ENCODE data around the gene ESR1.

ESR1 gene

GRCh38 chr6:151822252-151823111 is 15.0 kb downstream of the ESR1 start:
- H3K27ac ChIP-seq: no peak overlapping the region
- no peak for TF ChIP-seq CTCF (conservative IDR thresholded peaks at IDR 0.05)

- no peak for TF ChIP-seq CTCF (conservative IDR thresholded peaks at IDR 0.05)
- H3K27ac ChIP-seq: no peak overlapping the region
Measured at GRCh38 chr6:151826517-151827142, 19.1 kb downstream of the ESR1 start.

- TF ChIP-seq CTCF (conservative IDR thresholded peaks at IDR 0.05): no peak
- H3K27ac ChIP-seq: no peak overlapping the region
Measured at GRCh38 chr6:151832710-151833109, 25.2 kb downstream of the ESR1 start.

GRCh38 chr6:151835396-151835795 is 27.9 kb downstream of the ESR1 start:
- TF ChIP-seq CTCF (conservative IDR thresholded peaks at IDR 0.05): no peak
- no peak overlapping the region for H3K27ac ChIP-seq

- TF ChIP-seq CTCF (conservative IDR thresholded peaks at IDR 0.05): no peak
- no peak overlapping the region for H3K27ac ChIP-seq
Measured at GRCh38 chr6:151837223-151837622, 29.7 kb downstream of the ESR1 start.

DNA sequence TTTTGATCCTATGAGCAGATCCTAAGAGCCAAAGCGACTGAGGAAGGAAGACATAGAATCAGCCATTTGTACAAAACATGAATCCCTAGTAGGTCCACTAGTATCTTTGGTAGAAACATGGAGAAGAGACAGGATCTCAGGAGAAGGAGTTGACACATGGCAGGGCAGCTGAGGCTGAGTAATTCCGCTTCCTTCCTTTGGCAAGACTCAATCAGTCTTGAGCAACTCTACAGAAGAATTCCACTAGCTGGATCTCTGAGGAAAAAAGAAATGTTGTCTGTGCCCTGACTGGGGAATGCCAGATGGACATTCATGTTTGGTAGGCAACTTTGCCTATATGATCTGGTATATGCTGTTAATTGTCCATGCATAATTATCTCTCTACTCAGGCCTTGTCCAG is 35.3 kb downstream of the ESR1 start:
- no peak for TF ChIP-seq CTCF (conservative IDR thresholded peaks at IDR 0.05)
- H3K27ac ChIP-seq: no peak overlapping the region

DNA sequence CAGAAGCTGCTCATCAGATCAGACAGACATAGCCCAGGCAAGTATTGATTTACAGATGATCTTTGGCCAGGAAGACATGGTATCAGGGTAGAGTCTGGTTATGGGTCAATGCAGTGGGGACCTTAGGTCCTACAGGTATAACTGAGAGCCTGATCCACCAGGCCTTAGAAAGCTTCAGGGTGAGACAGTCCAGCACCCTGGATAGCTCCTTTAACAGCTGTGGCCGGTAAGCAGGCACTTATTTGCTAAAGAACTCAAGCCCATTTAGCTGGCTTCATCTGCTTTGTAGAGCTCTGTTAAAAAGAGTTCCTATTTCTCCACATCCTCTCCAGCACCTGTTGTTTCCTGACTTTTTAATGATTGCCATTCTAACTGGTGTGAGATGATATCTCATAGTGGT is 39.6 kb downstream of the ESR1 start:
- no peak for TF ChIP-seq CTCF (conservative IDR thresholded peaks at IDR 0.05)
- H3K27ac ChIP-seq: no peak overlapping the region

Measured in VCaP (cell line).